HG02571 (cell line): ENCODE results near the gene CCDC148.

ENCODE experiments used
- ATAC-seq: cut with Tn5 transposase; IDR thresholded peaks from one replicate; pipeline ENCODE4 v1.9.1; 2021; ENCODE audit warnings: mild to moderate bottlenecking, moderate library complexity; ENCODE audit not compliant: unreplicated experiment

CCDC148 gene

GRCh38 chr2:158184001-158184400, 272.6 kb downstream of the CCDC148 start:
- no peak for ATAC-seq

- ATAC-seq, result no peak
Measured at GRCh38 chr2:158182676-158183295, 273.8 kb downstream of the CCDC148 start.

GRCh38 chr2:158181171-158181570, 275.4 kb downstream of the CCDC148 start:
- no peak for ATAC-seq

- no peak for ATAC-seq
Measured at GRCh38 chr2:158179660-158180059, 276.9 kb downstream of the CCDC148 start.

- ATAC-seq, result no peak
Measured at GRCh38 chr2:158178646-158179045, 277.9 kb downstream of the CCDC148 start.

GRCh38 chr2:158174956-158175355, 281.6 kb downstream of the CCDC148 start:
- no peak for ATAC-seq

GRCh38 chr2:158174495-158174894, 282.1 kb downstream of the CCDC148 start:
- no peak for ATAC-seq

GRCh38 chr2:158172719-158173118, 283.8 kb downstream of the CCDC148 start:
- ATAC-seq, result no peak

- no peak for ATAC-seq
Measured at GRCh38 chr2:158154596-158154995, 302.0 kb downstream of the CCDC148 start.

GRCh38 chr2:158153270-158154015, 303.1 kb downstream of the CCDC148 start:
- no peak for ATAC-seq

- ATAC-seq, result no peak
Measured at GRCh38 chr2:158144914-158145625, 311.5 kb downstream of the CCDC148 start.

GRCh38 chr2:158143703-158144360, 312.7 kb downstream of the CCDC148 start:
- ATAC-seq, result no peak

GRCh38 chr2:158142568-158143332, 313.8 kb downstream of the CCDC148 start:
- ATAC-seq, result no peak

- no peak for ATAC-seq
Measured at GRCh38 chr2:158142165-158142564, 314.4 kb downstream of the CCDC148 start.

- no peak for ATAC-seq
Measured at GRCh38 chr2:158140201-158140600, 316.4 kb downstream of the CCDC148 start.

- ATAC-seq, result no peak
Measured at GRCh38 chr2:158138255-158138654, 318.3 kb downstream of the CCDC148 start.

GRCh38 chr2:158135096-158135495, 321.5 kb downstream of the CCDC148 start:
- no peak for ATAC-seq

- no peak for ATAC-seq
Measured at GRCh38 chr2:158134655-158135054, 321.9 kb downstream of the CCDC148 start.

GRCh38 chr2:158134055-158134454, 322.5 kb downstream of the CCDC148 start:
- ATAC-seq, result no peak

GRCh38 chr2:158131919-158132566, 324.5 kb downstream of the CCDC148 start:
- ATAC-seq, result no peak
